Stimulated activated naive CD4-positive, alpha-beta T cell (primary cell): ENCODE results near the gene AOC2.

Experiments used
- DNase-seq, 6 experiments: peaks; one replicate each; lab custom pipeline; 2025; lab: John Stamatoyannopoulos, UW

AOC2 gene, protein sequence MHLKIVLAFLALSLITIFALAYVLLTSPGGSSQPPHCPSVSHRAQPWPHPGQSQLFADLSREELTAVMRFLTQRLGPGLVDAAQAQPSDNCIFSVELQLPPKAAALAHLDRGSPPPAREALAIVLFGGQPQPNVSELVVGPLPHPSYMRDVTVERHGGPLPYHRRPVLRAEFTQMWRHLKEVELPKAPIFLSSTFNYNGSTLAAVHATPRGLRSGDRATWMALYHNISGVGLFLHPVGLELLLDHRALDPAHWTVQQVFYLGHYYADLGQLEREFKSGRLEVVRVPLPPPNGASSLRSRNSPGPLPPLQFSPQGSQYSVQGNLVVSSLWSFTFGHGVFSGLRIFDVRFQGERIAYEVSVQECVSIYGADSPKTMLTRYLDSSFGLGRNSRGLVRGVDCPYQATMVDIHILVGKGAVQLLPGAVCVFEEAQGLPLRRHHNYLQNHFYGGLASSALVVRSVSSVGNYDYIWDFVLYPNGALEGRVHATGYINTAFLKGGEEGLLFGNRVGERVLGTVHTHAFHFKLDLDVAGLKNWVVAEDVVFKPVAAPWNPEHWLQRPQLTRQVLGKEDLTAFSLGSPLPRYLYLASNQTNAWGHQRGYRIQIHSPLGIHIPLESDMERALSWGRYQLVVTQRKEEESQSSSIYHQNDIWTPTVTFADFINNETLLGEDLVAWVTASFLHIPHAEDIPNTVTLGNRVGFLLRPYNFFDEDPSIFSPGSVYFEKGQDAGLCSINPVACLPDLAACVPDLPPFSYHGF

GRCh38 chr17:42844271-42844670 is at the start of gene AOC2:
Gene AOC2 (plus strand): TSS chr17:42844580. CDS start chr17:42844627, 47 bp downstream.
- DNase-seq: no peak

DNA sequence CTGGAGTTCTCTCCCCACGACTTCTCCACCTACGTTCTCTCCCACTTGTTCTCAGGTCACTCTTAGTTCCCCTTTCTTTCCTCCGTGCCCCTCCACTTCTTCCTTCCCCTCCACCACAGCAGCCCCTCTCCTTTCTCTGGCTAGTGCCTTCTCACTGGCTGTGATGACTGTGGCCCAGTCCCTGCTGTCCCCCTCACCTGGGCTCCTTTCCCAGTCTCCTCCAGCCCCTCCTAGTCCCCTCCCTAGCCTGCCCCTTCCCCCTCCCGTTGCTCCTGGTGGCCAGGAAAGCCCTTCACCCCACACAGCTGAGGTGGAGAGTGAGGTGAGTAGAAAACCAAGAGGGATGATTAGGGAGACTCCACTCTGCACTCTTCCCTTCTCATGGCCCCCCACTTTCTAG is 49.3 kb upstream of the AOC2 start:
- DNase-seq: no peak

DNA sequence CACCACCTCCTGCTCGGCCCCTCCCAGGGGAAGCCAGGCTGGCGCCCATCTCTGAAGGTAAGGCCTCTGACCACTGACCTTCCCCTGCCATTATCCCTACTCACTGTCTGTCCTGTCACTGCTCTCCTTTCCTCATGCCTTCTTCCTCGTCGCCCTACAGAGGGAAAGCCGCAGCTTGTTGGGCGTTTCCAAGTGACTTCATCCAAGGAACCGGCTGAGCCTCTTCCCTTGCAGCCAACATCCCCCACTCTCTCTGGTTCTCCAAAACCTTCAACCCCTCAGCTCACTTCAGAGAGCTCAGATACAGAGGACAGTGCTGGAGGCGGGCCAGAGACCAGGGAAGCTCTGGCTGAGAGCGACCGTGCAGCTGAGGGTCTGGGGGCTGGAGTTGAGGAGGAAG is 48.9 kb upstream of the AOC2 start:
- DNase-seq: no peak

DNA sequence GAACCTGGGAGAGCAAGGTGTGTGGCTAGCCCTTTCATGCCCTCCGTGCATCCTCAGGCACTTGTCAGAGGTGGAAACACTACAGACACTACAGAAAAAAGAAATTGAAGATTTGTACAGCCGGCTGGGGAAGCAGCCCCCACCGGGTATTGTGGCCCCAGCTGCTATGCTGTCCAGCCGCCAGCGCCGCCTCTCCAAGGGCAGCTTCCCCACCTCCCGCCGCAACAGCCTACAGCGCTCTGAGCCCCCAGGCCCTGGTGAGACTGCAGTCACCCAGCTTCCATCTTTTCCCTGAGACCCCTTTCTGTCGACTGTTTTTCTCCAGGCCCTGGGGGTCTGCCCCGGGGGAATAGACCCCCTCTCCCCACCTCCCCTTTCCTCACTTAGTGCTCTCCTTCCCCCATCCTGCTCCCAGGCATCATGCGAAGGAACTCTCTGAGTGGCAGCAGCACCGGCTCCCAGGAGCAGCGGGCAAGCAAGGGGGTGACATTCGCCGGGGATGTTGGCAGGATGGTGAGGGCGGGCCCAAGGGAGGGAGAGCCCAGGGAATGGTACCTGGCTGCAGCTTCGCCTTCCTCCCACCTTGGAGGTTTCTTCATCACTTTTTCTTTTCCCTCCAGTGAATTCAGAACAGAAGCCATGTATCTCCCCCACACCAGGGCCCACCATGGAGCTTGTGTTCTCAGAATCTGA is 48.2 kb upstream of the AOC2 start:
- no peak for DNase-seq

GRCh38 chr17:42797067-42798007 is 47.0 kb upstream of the AOC2 start:
- DNase-seq: no peak

- no peak for DNase-seq
These were observed 46.4 kb upstream of the AOC2 start for GRCh38 chr17:42798011-42798382.

GRCh38 chr17:42798383-42799380 is 45.7 kb upstream of the AOC2 start, which contains the start of the genes CNTD1 and COA3:
Gene CNTD1 (plus strand): TSS chr17:42798861. CDS start chr17:42799068, 207 bp downstream.
Gene COA3 (minus strand): TSS chr17:42798704. CDS start chr17:42798681, 23 bp downstream.
- peak; percentile 28 to 61 (median 47) for DNase-seq

DNA sequence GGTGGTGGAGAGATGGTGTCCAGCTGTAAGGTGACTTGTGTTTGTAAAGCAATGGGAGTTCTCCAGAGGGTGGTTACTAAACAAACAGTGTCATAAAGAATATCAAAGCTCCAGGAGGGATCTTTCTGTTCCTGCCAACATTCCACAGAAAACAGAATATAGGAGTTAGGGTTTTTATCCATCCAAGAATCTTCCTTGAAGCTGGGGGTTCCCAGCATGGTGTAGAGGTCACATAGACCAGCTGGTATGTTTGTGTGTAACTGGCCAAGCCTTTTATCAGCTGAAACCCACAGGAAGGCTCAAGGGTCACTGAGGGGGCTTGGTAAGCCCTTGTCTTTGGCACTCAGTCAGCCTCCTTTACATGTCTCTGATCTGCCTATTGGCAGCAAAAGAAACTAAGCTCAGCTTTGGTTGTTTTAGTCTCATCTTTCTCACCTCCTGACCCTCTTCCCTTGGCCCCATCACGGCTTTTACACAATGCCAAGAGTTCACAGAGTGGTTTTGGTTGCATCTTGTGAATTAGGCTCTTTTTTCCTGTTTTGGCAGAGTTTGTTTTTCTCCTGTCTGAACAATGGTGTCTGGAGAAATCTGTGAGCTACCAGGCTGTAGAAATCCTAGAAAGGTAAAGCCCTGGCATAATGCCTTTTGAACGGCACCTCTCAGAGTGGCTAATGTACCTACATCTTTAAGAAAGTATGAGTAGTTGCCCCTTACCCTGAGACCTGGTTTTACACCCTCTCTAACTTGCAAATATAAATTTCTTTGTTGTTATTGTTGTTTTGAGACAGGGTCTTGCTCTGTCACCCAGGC is 41.1 kb upstream of the AOC2 start:
- DNase-seq: no peak

- DNase-seq: no peak
These were observed 39.4 kb upstream of the AOC2 start for GRCh38 chr17:42804918-42805367.

- DNase-seq: no peak
These were observed 38.1 kb upstream of the AOC2 start for GRCh38 chr17:42806249-42806648.

DNA sequence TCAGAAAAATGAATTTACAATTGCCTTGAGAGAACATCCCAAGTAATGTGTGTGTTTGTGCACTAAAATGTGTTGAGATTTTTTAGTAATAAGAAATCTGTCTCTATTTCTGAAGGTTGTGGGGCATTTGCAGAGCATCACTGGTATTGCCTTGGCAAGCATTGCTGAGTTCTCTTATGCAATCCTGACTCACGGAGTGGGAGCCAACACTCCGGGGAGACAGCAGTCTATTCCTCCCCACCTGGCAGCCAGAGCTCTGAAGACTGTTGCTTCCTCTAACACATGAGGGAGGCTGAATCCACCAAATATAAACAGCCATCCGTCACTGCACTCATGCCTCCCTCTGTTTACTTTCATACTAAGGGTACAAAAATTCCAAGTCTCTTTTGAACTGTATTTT is 35.1 kb upstream of the AOC2 start:
- DNase-seq: no peak

GRCh38 chr17:42814633-42815399 is 29.6 kb upstream of the AOC2 start:
- DNase-seq: no peak

GRCh38 chr17:42817866-42818265 is 26.5 kb upstream of the AOC2 start:
- no peak for DNase-seq

DNA sequence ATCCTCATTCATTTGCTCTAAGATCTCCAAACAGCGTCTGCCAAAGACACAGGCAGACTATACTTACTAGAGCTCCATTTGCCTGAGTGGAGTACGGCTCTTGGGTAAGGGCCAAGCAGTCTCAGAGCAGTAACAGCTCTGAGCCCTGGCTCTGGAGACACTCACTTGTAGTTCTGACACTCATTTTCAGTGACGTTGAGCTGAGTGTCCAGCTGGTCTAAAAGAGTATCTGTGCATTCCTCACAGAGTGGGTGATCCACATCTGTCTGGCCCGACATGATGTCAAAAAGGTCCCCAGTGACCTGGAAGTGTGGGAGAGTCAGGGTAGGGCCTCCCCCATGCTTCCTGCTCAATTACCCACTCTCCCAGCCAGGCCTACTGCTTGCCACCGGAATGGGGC is 26.0 kb upstream of the AOC2 start:
- no peak for DNase-seq

DNA sequence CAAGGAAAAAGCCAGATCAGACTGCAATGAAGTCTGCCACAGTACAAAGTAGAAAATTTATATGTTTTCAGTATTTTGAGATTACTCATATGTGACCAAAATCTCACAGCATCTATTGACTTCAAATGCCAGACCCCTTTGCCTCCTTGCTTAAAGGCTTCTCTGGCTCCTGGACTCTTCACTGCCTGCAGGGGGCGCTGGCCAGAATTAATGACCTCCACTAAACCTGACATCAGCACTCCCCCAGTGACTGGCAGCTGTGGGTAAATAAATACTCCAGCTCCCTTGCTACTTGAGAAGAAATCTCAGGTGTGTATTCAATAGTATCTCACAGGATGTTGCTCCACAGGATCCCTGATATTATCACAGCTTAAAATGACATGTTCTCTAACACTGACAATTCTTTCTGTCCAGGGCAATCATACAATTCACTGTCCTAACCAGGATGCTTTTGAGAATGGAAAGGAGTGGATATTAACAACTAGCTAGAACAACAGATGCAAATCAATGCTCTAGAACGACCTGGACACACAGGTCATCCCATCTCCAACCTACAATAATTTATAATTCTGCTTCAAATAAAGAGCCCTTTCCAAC is 24.3 kb upstream of the AOC2 start:
- peak in 5 of 6 experiments; percentile 16 to 50 (median 30) for DNase-seq

- DNase-seq: no peak
These were observed 23.2 kb upstream of the AOC2 start for GRCh38 chr17:42821176-42821575.

GRCh38 chr17:42827472-42827871 is 16.9 kb upstream of the AOC2 start:
- no peak for DNase-seq

GRCh38 chr17:42830971-42831370 is 13.4 kb upstream of the AOC2 start:
- no peak for DNase-seq
